ENCODE measurements around the gene HBA2. TPM values are rescaled to one million over a fixed set of nuclear protein-coding genes. Genes with fewer than 3 reads are reported as not detected.

The HBA2 gene
- total RNA-seq, 2 experiments from 2014 or later: not detected

GRCh38 chr16:185213-185612 lies 12.5 kb downstream of the HBA2 start:
- no peaks in the 10 kb centered on the region for H3K27me3 Mint-ChIP-seq
- CTCF ChIA-PET: no interaction called here

GRCh38 chr16:185691-186090 lies 13.0 kb downstream of the HBA2 start:
- TF ChIP-seq CTCF (IDR thresholded peaks at IDR 0.05): no peak
- no peaks in the 10 kb centered on the region for H3K9me3 ChIP-seq (ENCODE audit: control insufficient read depth in 1 of 2, insufficient read depth in 1 of 2, low read length in 2 of 2)
- H3K4me1 Mint-ChIP-seq (ENCODE audit: low read depth): peaks cover 6% of the 10 kb centered on the region
- ChIA-PET CTCF (no interaction called here), POLR2A (no interaction called here)
- H3K9me3 Mint-ChIP-seq: no peaks in the 10 kb centered on the region
- peaks cover 16% of the 10 kb centered on the region for H3K4me1 ChIP-seq (ENCODE audit: insufficient read depth, low read length)
- H3K4me3 Mint-ChIP-seq: no peak overlapping the region
- peaks cover 0 to 2% of the 10 kb centered on the region in 2 experiments for H3K27me3 ChIP-seq (ENCODE audit: control insufficient read depth in 1 of 2, insufficient read depth in 2 of 2, low read length in 2 of 2)
- DNase-seq (no peak), ATAC-seq (ENCODE audit: poor library complexity) (no peak)
- intact Hi-C loops (cut with DNase I, micrococcal nuclease): no loop called here
- no peaks in the 10 kb centered on the region for H3K27me3 Mint-ChIP-seq
- no peak overlapping the region for H3K27ac Mint-ChIP-seq
- H3K27ac ChIP-seq (ENCODE audit: low read depth in 1 of 2, low read length in 2 of 2): no peak overlapping the region
- no peak overlapping the region for H3K4me3 ChIP-seq (ENCODE audit: low read length)
- peaks cover 32% of the 10 kb centered on the region for H3K36me3 ChIP-seq (ENCODE audit: insufficient read depth, low read length)
- peaks cover 33% of the 10 kb centered on the region for H3K36me3 Mint-ChIP-seq (ENCODE audit: low read depth)

More at GRCh38 chr16:185213-185612, 12.5 kb downstream of the HBA2 start:
- ATAC-seq (ENCODE audit: poor library complexity) (no peak), DNase-seq (no peak)
- Mint-ChIP-seq H3K4me3 (no peak overlapping the region), H3K27ac (no peak overlapping the region), H3K36me3 (ENCODE audit: low read depth) (peaks cover 28% of the 10 kb centered on the region), H3K4me1 (ENCODE audit: low read depth) (peaks cover 6% of the 10 kb centered on the region), H3K9me3 (no peaks in the 10 kb centered on the region)
- Histone ChIP-seq H3K27me3 (ENCODE audit: control insufficient read depth in 1 of 2, insufficient read depth in 2 of 2, low read length in 2 of 2) (peaks cover 0 to 5% of the 10 kb centered on the region in 2 experiments), H3K36me3 (ENCODE audit: insufficient read depth, low read length) (peaks cover 27% of the 10 kb centered on the region), H3K9me3 (ENCODE audit: control insufficient read depth in 1 of 2, insufficient read depth in 1 of 2, low read length in 2 of 2) (no peaks in the 10 kb centered on the region), H3K27ac (ENCODE audit: low read depth in 1 of 2, low read length in 2 of 2) (no peak overlapping the region), H3K4me3 (ENCODE audit: low read length) (no peak overlapping the region), H3K4me1 (ENCODE audit: insufficient read depth, low read length) (peaks cover 21% of the 10 kb centered on the region)
- POLR2A ChIA-PET: no interaction called here
- intact Hi-C loops (cut with DNase I, micrococcal nuclease): no loop called here
- TF ChIP-seq CTCF (IDR thresholded peaks at IDR 0.05): no peak

GRCh38 chr16:187330-187729 lies 14.7 kb downstream of the HBA2 start:
- no peak for TF ChIP-seq CTCF (IDR thresholded peaks at IDR 0.05)
- Histone ChIP-seq H3K27ac (ENCODE audit: low read depth in 1 of 2, low read length in 2 of 2) (no peak overlapping the region), H3K9me3 (ENCODE audit: control insufficient read depth in 1 of 2, insufficient read depth in 1 of 2, low read length in 2 of 2) (no peaks in the 10 kb centered on the region), H3K4me1 (ENCODE audit: insufficient read depth, low read length) (peaks cover 5% of the 10 kb centered on the region), H3K4me3 (ENCODE audit: low read length) (no peak overlapping the region), H3K36me3 (ENCODE audit: insufficient read depth, low read length) (peaks cover 48% of the 10 kb centered on the region), H3K27me3 (ENCODE audit: control insufficient read depth in 1 of 2, insufficient read depth in 2 of 2, low read length in 2 of 2) (no peaks in the 10 kb centered on the region)
- Mint-ChIP-seq H3K27ac (no peak overlapping the region), H3K4me1 (ENCODE audit: low read depth) (peaks cover 6% of the 10 kb centered on the region), H3K9me3 (no peaks in the 10 kb centered on the region), H3K27me3 (no peaks in the 10 kb centered on the region), H3K36me3 (ENCODE audit: low read depth) (peaks cover 49% of the 10 kb centered on the region), H3K4me3 (no peak overlapping the region)
- ChIA-PET POLR2A (no interaction called here), CTCF (no interaction called here)
- DNase-seq: no peak
- ATAC-seq (ENCODE audit: poor library complexity): no peak
- intact Hi-C loops (cut with DNase I, micrococcal nuclease): no loop called here
